Measurements from ENCODE around the gene ALDH4A1. TPM values are rescaled to one million over a fixed set of nuclear protein-coding genes. Genes with fewer than 3 reads are reported as not detected.

The ALDH4A1 gene
- total RNA-seq, 1 experiment from 2014 or later, result 26.1 TPM

GRCh38 chr1:18879791-18880309 lies 22.5 kb downstream of the ALDH4A1 start:
- Histone ChIP-seq H3K27ac (ENCODE audit: insufficient read length, low read depth, low read length) (no peak overlapping the region), H3K23me2 (ENCODE audit: insufficient read length, low read depth, low read length, poor library complexity, severe bottlenecking) (no peaks in the 10 kb centered on the region), H2AK5ac (ENCODE audit: insufficient read length, low read length) (no peak overlapping the region), H3K9me3 (ENCODE audit: control insufficient read depth, low read depth, low read length) (no peaks in the 10 kb centered on the region), H4K8ac (replicated peaks; ENCODE audit: insufficient read length, low read depth, low read length) (no peak overlapping the region), H3K4ac (ENCODE audit: low read depth, low read length) (no peak overlapping the region), H4K5ac (ENCODE audit: insufficient read length, low read depth, low read length) (no peak overlapping the region), H3K18ac (ENCODE audit: insufficient read length, low read depth, low read length) (no peak overlapping the region), H4K91ac (ENCODE audit: insufficient read length, low read depth, low read length) (no peak overlapping the region), H2BK12ac (ENCODE audit: insufficient read length, low read depth, low read length) (no peak overlapping the region), H3K79me1 (ENCODE audit: insufficient read depth, low read depth, low read length, poor library complexity, severe bottlenecking) (no peaks in the 10 kb centered on the region), H3T11ph (ENCODE audit: low read length) (no peak overlapping the region), H2BK15ac (ENCODE audit: low read depth, low read length) (no peak overlapping the region), H2AFZ (ENCODE audit: low read length) (no peak overlapping the region), H3K9ac (ENCODE audit: extremely low read depth, insufficient read length, low read length) (no peak overlapping the region), H3K23ac (ENCODE audit: insufficient read length, low read depth, low read length) (no peak overlapping the region), H3K4me2 (ENCODE audit: insufficient read depth, insufficient read length, low read length) (no peak overlapping the region), H2BK5ac (ENCODE audit: insufficient read length, low read length) (no peak overlapping the region), H3K79me2 (ENCODE audit: insufficient read depth, low read length) (no peaks in the 10 kb centered on the region), H3K4me1 (ENCODE audit: insufficient read depth, low read length) (no peaks in the 10 kb centered on the region), H2BK120ac (ENCODE audit: low read depth, low read length, poor library complexity, severe bottlenecking) (no peak overlapping the region), H3K14ac (ENCODE audit: insufficient read depth, low read length) (no peak overlapping the region), H2BK20ac (ENCODE audit: low read depth, low read length, poor library complexity, severe bottlenecking) (no peak overlapping the region), H3K56ac (ENCODE audit: insufficient read length, low read depth, low read length) (no peak overlapping the region), H3K27me3 (ENCODE audit: insufficient read depth, low read length) (no peaks in the 10 kb centered on the region), H4K20me1 (ENCODE audit: control insufficient read depth, insufficient read depth, insufficient read length) (no peaks in the 10 kb centered on the region)
- H3K27ac Mint-ChIP-seq, result no peak overlapping the region; a peak in 1 of 7 replicates
- no CpG with 5 or more reads among the region's 21 CpGs for WGBS (ENCODE audit: extremely low coverage, insufficient read length, low lambda C conversion rate)
- H3K9me3 Mint-ChIP-seq, result no peaks in the 10 kb centered on the region
- DNase-seq, result no peak
- no peak for TF ChIP-seq CTCF (conservative IDR thresholded peaks at IDR 0.05)
- H3K4me1 Mint-ChIP-seq, result peaks cover 0 to 11% of the 10 kb centered on the region in 2 experiments; a peak in 2 of 4 replicates
- H3K27me3 Mint-ChIP-seq (ENCODE audit: low read depth), result no peaks in the 10 kb centered on the region
- peaks cover 3 to 13% (median 9%) of the 10 kb centered on the region in 3 experiments; a peak in 4 of 7 replicates for H3K36me3 Mint-ChIP-seq (ENCODE audit: insufficient read depth in 1 of 3, low read depth in 3 of 3)
- no peak overlapping the region for H3K4me3 Mint-ChIP-seq
